GM21515 (cell line): ENCODE measurements around the gene TMA16.
"Not testable (repeated sequence)": the region's sequence is repeated elsewhere in the genome, so short reads cannot be mapped to it uniquely, and the experiment has no call there.

Source experiments
- ATAC-seq: cut with Tn5 transposase; IDR thresholded peaks from one replicate; pipeline ENCODE4 v1.9.1; 2021; ENCODE audit not compliant: unreplicated experiment

TMA16 gene

GRCh38 chr4:163505374-163505773 lies 10.9 kb downstream of the TMA16 start:
- ATAC-seq = no peak

GRCh38 chr4:163515198-163515597 lies 20.7 kb downstream of the TMA16 start:
- no peak for ATAC-seq

- ATAC-seq = no peak
Measured at GRCh38 chr4:163523791-163524365, 29.4 kb downstream of the TMA16 start.

GRCh38 chr4:163525982-163526381 lies 31.5 kb downstream of the TMA16 start:
- ATAC-seq = no peak

GRCh38 chr4:163527172-163527571 lies 32.7 kb downstream of the TMA16 start:
- ATAC-seq = no peak

- no peak for ATAC-seq
Measured at GRCh38 chr4:163528653-163529052, 34.2 kb downstream of the TMA16 start.

- no peak for ATAC-seq
Measured at GRCh38 chr4:163534056-163534455, 39.6 kb downstream of the TMA16 start.

GRCh38 chr4:163535657-163536056 lies 41.2 kb downstream of the TMA16 start:
- ATAC-seq = no peak

GRCh38 chr4:163536091-163536490 lies 41.6 kb downstream of the TMA16 start:
- ATAC-seq = no peak

- ATAC-seq = no peak
Measured at GRCh38 chr4:163537114-163537513, 42.6 kb downstream of the TMA16 start.

- not testable (repeated sequence) for ATAC-seq
Measured at GRCh38 chr4:163538820-163539219, 44.3 kb downstream of the TMA16 start.

- no peak for ATAC-seq
Measured at GRCh38 chr4:163540448-163540847, 46.0 kb downstream of the TMA16 start.

- ATAC-seq = no peak
Measured at GRCh38 chr4:163540977-163541376, 46.5 kb downstream of the TMA16 start.

- no peak for ATAC-seq
Measured at GRCh38 chr4:163542275-163542674, 47.8 kb downstream of the TMA16 start.

GRCh38 chr4:163544407-163545038 lies 50.0 kb downstream of the TMA16 start:
- peak; percentile 89 for ATAC-seq

GRCh38 chr4:163548481-163549243 lies 54.2 kb downstream of the TMA16 start:
- ATAC-seq = no peak

- no peak for ATAC-seq
Measured at GRCh38 chr4:163550869-163551267, 56.4 kb downstream of the TMA16 start.

- no peak for ATAC-seq
Measured at GRCh38 chr4:163553146-163553545, 58.7 kb downstream of the TMA16 start.

- ATAC-seq = no peak
Measured at GRCh38 chr4:163554870-163555465, 60.5 kb downstream of the TMA16 start.

GRCh38 chr4:163556177-163556576 lies 61.7 kb downstream of the TMA16 start:
- peak; percentile 43 for ATAC-seq

GRCh38 chr4:163556650-163557391 lies 62.3 kb downstream of the TMA16 start:
- ATAC-seq = no peak
